ENCODE results near the gene ISG20. TPM values are rescaled to one million over a fixed set of nuclear protein-coding genes. Genes with fewer than 3 reads are reported as not detected.

ISG20 gene
- total and polyA plus RNA-seq, 2 donors (not counting 3 experiments of a cell fraction or from before 2014, with no cell fraction given), result 6.4 to 7.5 TPM

GRCh38 chr15:88700716-88701115, 61.9 kb downstream of the ISG20 start:
- no peaks in the 10 kb centered on the region for H3K4me1 ChIP-seq (ENCODE audit: control insufficient read depth, extremely low read depth, insufficient read depth, low read length)
- BruUV-seq (replicated peaks), result no TSS peak
- dilution Hi-C loops (cut with MboI; ENCODE audit: extremely low pct_ligation_motif_present, low sequenced_read_pairs), result no loop called here
- H3K9me3 ChIP-seq (replicated peaks; ENCODE audit: control insufficient read depth, insufficient read depth, low read length), result no peaks in the 10 kb centered on the region
- H3K27ac ChIP-seq (ENCODE audit: insufficient read depth, low read depth, low read length), result no peak overlapping the region
- POLR2A ChIA-PET, result no interaction called here
- no peaks in the 10 kb centered on the region for H3K79me2 ChIP-seq (ENCODE audit: control insufficient read depth, insufficient read depth, low read length)
- peaks cover 4 to 19% of the 10 kb centered on the region in 2 experiments for H3K27me3 ChIP-seq (ENCODE audit: control insufficient read depth in 2 of 2, insufficient read depth in 2 of 2, low read length in 2 of 2)
- H3K9ac ChIP-seq (replicated peaks; ENCODE audit: extremely low read depth, insufficient read depth, low read length), result no peak overlapping the region
- no peak overlapping the region for H3K4me3 ChIP-seq (replicated peaks in 1 of 3; ENCODE audit: insufficient read depth in 1 of 3, low read depth in 1 of 3, low read length in 3 of 3)
- no peaks in the 10 kb centered on the region for H3K36me3 ChIP-seq (ENCODE audit: control insufficient read depth in 2 of 2, extremely low read depth in 1 of 2, insufficient read depth in 2 of 2, low read length in 2 of 2)
- H3K4me2 ChIP-seq (ENCODE audit: insufficient read depth, low read length), result no peak overlapping the region
- intact Hi-C loops (cut with micrococcal nuclease), result loop anchor here (1.0 to 5.0 kb wide), 2 partner anchors 43 to 76 kb away; no protein-coding TSS in a partner anchor
- no peak overlapping the region for H2AFZ ChIP-seq (ENCODE audit: low read depth, low read length)
- FAIRE-seq, result no peak
- H4K20me1 ChIP-seq (replicated peaks; ENCODE audit: control insufficient read depth, extremely low read depth, insufficient read depth, low read length), result no peaks in the 10 kb centered on the region
- TF ChIP-seq GATA2 (IDR thresholded peaks at IDR 0.05; ENCODE audit: insufficient read depth, insufficient read length, low read depth, low read length) (no peak), EZH2 (IDR thresholded peaks at IDR 0.05; ENCODE audit: borderline replicate concordance, low read depth, low read length, severe bottlenecking) (no peak), POLR2AphosphoS5 (IDR thresholded peaks at IDR 0.05; ENCODE audit: insufficient read depth, low read depth, low read length) (no peak), POLR2A (IDR thresholded peaks at IDR 0.05; ENCODE audit: low read depth, low read length) (no peak), FOS (IDR thresholded peaks at IDR 0.05; ENCODE audit: borderline replicate concordance, insufficient read depth, low read length) (no peak), JUN (IDR thresholded peaks at IDR 0.05; ENCODE audit: borderline replicate concordance, insufficient read depth, insufficient read length, low read depth) (no peak), MAX (IDR thresholded peaks at IDR 0.05; ENCODE audit: insufficient read depth, insufficient read length) (no peak), MYC (IDR thresholded peaks at IDR 0.05; ENCODE audit: low read depth, low read length) (no peak)
- TF ChIP-seq, protein P1, sequence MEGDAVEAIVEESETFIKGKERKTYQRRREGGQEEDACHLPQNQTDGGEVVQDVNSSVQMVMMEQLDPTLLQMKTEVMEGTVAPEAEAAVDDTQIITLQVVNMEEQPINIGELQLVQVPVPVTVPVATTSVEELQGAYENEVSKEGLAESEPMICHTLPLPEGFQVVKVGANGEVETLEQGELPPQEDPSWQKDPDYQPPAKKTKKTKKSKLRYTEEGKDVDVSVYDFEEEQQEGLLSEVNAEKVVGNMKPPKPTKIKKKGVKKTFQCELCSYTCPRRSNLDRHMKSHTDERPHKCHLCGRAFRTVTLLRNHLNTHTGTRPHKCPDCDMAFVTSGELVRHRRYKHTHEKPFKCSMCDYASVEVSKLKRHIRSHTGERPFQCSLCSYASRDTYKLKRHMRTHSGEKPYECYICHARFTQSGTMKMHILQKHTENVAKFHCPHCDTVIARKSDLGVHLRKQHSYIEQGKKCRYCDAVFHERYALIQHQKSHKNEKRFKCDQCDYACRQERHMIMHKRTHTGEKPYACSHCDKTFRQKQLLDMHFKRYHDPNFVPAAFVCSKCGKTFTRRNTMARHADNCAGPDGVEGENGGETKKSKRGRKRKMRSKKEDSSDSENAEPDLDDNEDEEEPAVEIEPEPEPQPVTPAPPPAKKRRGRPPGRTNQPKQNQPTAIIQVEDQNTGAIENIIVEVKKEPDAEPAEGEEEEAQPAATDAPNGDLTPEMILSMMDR (IDR thresholded peaks at IDR 0.05; ENCODE audit: extremely low read depth in 1 of 2, insufficient read depth in 1 of 2, low read depth in 1 of 2, low read length in 2 of 2), result no peak
- no peak for DNase-seq (ENCODE audit: low read depth, low spot score)
- CTCF ChIA-PET, result interaction anchor here (1.2 kb wide), 2 partner anchors 41 to 43 kb away, joined by 3 to 4 read pairs; no protein-coding TSS in a partner anchor
- no peaks in the 10 kb centered on the region for H3K9me1 ChIP-seq (replicated peaks; ENCODE audit: control insufficient read depth, extremely low read depth, insufficient read depth, low read length)

Data from endothelial cell of umbilical vein (primary cell).